ENCODE data around the gene NOP10. TPM values are rescaled to one million over a fixed set of nuclear protein-coding genes. Genes with fewer than 3 reads are reported as not detected.

NOP10 gene
- total RNA-seq, 4 donors from 2014 or later = 75.4 to 133 (median 87.7) TPM

GRCh38 chr15:34304613-34305012 is 38.3 kb downstream of the NOP10 start:
- H3K4me3 ChIP-seq = no peak overlapping the region
- H3K27me3 ChIP-seq = no peaks in the 10 kb centered on the region
- H3K9me3 ChIP-seq = no peaks in the 10 kb centered on the region
- DNase-seq (ENCODE audit: low spot score in 2 of 2) = no peak
- H3K4me1 ChIP-seq = no peaks in the 10 kb centered on the region
- no peak overlapping the region for H3K27ac ChIP-seq
- no peak for TF ChIP-seq POLR2A (IDR thresholded peaks at IDR 0.05)
- TF ChIP-seq EP300 (IDR thresholded peaks at IDR 0.05) = no peak
- TF ChIP-seq CTCF (IDR thresholded peaks at IDR 0.05) = no peak
- peaks cover 0 to 9% (median 0%) of the 10 kb centered on the region in 3 donors for H3K36me3 ChIP-seq

- 96 to 98% methylated on average over 3 of the region's 3 CpGs for WGBS, 2 donors
- no peak overlapping the region for H3K27ac ChIP-seq
- no peaks in the 10 kb centered on the region for H3K27me3 ChIP-seq
- peaks cover 0 to 9% (median 0%) of the 10 kb centered on the region in 4 donors for H3K4me1 ChIP-seq
- peaks cover 0 to 4% (median 0%) of the 10 kb centered on the region in 3 donors for H3K36me3 ChIP-seq
- TF ChIP-seq EP300 (IDR thresholded peaks at IDR 0.05) (no peak), POLR2A (IDR thresholded peaks at IDR 0.05) (no peak), CTCF (IDR thresholded peaks at IDR 0.05) (no peak)
- H3K9me3 ChIP-seq = no peaks in the 10 kb centered on the region
- no peak for DNase-seq (ENCODE audit: low spot score in 2 of 2)
- H3K4me3 ChIP-seq = no peak overlapping the region
These were observed 41.9 kb downstream of the NOP10 start for GRCh38 chr15:34301058-34301457.

- H3K27me3 ChIP-seq = no peaks in the 10 kb centered on the region
- 6 to 7% methylated on average over 1 of the region's 1 CpG for WGBS, 2 donors
- H3K9me3 ChIP-seq = no peaks in the 10 kb centered on the region
- DNase-seq (ENCODE audit: low spot score in 2 of 2) = no peak
- TF ChIP-seq POLR2A (IDR thresholded peaks at IDR 0.05) (no peak), EP300 (IDR thresholded peaks at IDR 0.05) (no peak), CTCF (IDR thresholded peaks at IDR 0.05) (no peak)
- H3K27ac ChIP-seq = no peak overlapping the region
- H3K4me3 ChIP-seq = no peak overlapping the region
- peaks cover 0 to 5% (median 0%) of the 10 kb centered on the region in 3 donors for H3K36me3 ChIP-seq
- H3K4me1 ChIP-seq = peaks cover 0 to 9% (median 0%) of the 10 kb centered on the region in 4 donors
These were observed 45.9 kb downstream of the NOP10 start for GRCh38 chr15:34297059-34297458.

GRCh38 chr15:34292621-34293020 is 50.3 kb downstream of the NOP10 start:
- WGBS, 2 donors = 79 to 94% methylated on average over 5 to 8 of the region's 9 CpGs
- H3K4me3 ChIP-seq = no peak overlapping the region
- H3K27me3 ChIP-seq = no peaks in the 10 kb centered on the region
- H3K36me3 ChIP-seq = peaks cover 0 to 5% (median 0%) of the 10 kb centered on the region in 3 donors
- H3K4me1 ChIP-seq = peaks cover 0 to 7% (median 0%) of the 10 kb centered on the region in 4 donors
- TF ChIP-seq POLR2A (IDR thresholded peaks at IDR 0.05) (no peak), CTCF (IDR thresholded peaks at IDR 0.05) (no peak), EP300 (IDR thresholded peaks at IDR 0.05) (no peak)
- no peak overlapping the region for H3K27ac ChIP-seq
- H3K9me3 ChIP-seq = no peaks in the 10 kb centered on the region
- no peak for DNase-seq (ENCODE audit: low spot score in 2 of 2)

Small RNA genes lying within 50 kb of the gene (small RNA-seq; reads per million reads assigned to genes)
- not detected for gene MIR1233-1
- not detected for gene RF00019

Other genes with a start within 250 kb of the NOP10 start
- 10 to 100 TPM; 29.9 to 41.4 (median 34.4) TPM for gene EMC7, start 241.3 kb downstream of the NOP10 start, total RNA-seq
- gene PGBD4, start 241.1 kb downstream of the NOP10 start, total RNA-seq = 1 to 10 TPM in 3 of 4 donors, under 1 TPM in 1; 0.90 to 2.9 (median 1.9) TPM
- 100 to 1,000 TPM in 1 of 4 donors, 10 to 100 TPM in 3; 81.4 to 104 (median 87.8) TPM for gene KATNBL1, start 133.0 kb downstream of the NOP10 start, total RNA-seq
- gene EMC4, start 118.1 kb downstream of the NOP10 start, total RNA-seq = 100 to 1,000 TPM; 146 to 190 (median 156) TPM
- gene SLC12A6, start 5.4 kb downstream of the NOP10 start, total RNA-seq = 10 to 100 TPM; 26.9 to 36.9 (median 32.6) TPM
- gene NUTM1, start 179 bp upstream of the NOP10 start, total RNA-seq = not detected
- gene LPCAT4, start 24.1 kb upstream of the NOP10 start, total RNA-seq = 10 to 100 TPM; 14.0 to 38.8 (median 31.9) TPM
- 10 to 100 TPM; 32.0 to 78.9 (median 73.1) TPM for gene GOLGA8A, start 94.7 kb upstream of the NOP10 start, total RNA-seq
- gene GOLGA8B, start 240.5 kb upstream of the NOP10 start, total RNA-seq = 100 to 1,000 TPM; 129 to 312 (median 147) TPM

Data from tibial nerve (tissue), 4 donors.